Right lobe of liver (tissue), 4 donors: Measurements from ENCODE around the gene PRMT2.

Experiments
- POLR2A ChIP-seq: fragments of 450-650 bp; IDR thresholded peaks from one replicate; pipeline ENCODE4 v1.6.1; 2017; ENCODE audit warnings: antibody characterized with exemption, mild to moderate bottlenecking
- TF ChIP-seq, protein P1 (sequence below), 4 donors: fragments of 200-600 bp in 3 of 4; fragments of 450-650 bp in 1 of 4; IDR thresholded peaks; one replicate each; pipeline versions ENCODE4 v1.5.1 to v1.8.0; 2016 to 2022; ENCODE audit warnings: antibody characterized with exemption in 4 of 4, mild to moderate bottlenecking in 2 of 4
- donor health status: DM: no; HTN: no; CAD: no.
- donor health status: DM: no; HTN: no; CAD: no.
- donor health status: DM: no; HTN: yes; CAD: no.

DNA sequence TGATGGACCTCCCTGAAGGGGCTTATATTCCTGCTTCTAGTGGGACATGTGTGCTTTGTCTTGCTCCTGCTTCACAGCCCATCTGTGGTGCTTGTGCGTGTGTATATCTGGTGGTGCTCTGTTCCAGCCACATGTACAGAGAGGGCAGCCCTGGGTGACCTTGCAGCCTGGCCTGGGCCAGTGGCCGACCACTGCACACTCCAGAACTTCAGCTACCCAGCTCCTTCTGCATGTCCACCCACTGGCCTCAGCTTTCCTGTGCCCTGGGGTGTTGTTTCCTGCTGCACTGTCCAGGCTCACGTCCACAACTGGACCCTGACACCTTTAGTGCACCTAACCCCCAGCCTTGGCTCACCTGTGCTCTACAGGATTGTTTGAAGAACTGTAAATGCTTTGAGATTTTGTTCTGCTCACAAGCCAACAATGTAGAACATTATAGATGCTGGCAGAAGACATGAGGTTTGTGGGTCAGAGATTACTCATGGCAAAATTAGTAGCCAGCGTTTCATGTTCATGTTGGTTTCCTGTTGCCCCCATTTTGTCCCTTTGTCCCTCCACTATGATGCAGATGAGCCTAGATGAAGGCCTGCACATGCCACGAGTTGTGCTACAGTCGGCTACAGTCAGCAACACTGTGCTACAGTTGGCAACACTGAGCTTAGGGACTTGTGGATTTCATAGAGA lies 25.3 kb upstream of the PRMT2 start:
- TF ChIP-seq, protein P1, sequence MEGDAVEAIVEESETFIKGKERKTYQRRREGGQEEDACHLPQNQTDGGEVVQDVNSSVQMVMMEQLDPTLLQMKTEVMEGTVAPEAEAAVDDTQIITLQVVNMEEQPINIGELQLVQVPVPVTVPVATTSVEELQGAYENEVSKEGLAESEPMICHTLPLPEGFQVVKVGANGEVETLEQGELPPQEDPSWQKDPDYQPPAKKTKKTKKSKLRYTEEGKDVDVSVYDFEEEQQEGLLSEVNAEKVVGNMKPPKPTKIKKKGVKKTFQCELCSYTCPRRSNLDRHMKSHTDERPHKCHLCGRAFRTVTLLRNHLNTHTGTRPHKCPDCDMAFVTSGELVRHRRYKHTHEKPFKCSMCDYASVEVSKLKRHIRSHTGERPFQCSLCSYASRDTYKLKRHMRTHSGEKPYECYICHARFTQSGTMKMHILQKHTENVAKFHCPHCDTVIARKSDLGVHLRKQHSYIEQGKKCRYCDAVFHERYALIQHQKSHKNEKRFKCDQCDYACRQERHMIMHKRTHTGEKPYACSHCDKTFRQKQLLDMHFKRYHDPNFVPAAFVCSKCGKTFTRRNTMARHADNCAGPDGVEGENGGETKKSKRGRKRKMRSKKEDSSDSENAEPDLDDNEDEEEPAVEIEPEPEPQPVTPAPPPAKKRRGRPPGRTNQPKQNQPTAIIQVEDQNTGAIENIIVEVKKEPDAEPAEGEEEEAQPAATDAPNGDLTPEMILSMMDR (IDR thresholded peaks at IDR 0.05) = no peak
- no peak for TF ChIP-seq POLR2A
